GM13977 (cell line): ENCODE measurements around the gene JMJD8.

Experiments used
- DNase-seq: peaks from one replicate; pipeline ENCODE4 v3.0.0; 2012; ENCODE audit warnings: low spot score
- in situ Hi-C: fragments of 300-500 bp; cut with MboI; formaldehyde crosslinking; loops from one replicate; pipeline ENCODE4 v1.12.0; 2022; ENCODE audit warnings: low sequenced_read_pairs, low pct_unique_long_range_greater_than_20kb, mixed read lengths, inconsistent platforms; ENCODE audit not compliant: unreplicated experiment
- TF ChIP-seq, protein P1 (sequence below): IDR thresholded peaks from 2 replicates; pipeline ENCODE4 v1.5.1; 2012; ENCODE audit warnings: mild to moderate bottlenecking, control low read depth; ENCODE audit not compliant: insufficient read depth; ENCODE audit errors: extremely low read depth, missing control alignments

Gene JMJD8

DNA sequence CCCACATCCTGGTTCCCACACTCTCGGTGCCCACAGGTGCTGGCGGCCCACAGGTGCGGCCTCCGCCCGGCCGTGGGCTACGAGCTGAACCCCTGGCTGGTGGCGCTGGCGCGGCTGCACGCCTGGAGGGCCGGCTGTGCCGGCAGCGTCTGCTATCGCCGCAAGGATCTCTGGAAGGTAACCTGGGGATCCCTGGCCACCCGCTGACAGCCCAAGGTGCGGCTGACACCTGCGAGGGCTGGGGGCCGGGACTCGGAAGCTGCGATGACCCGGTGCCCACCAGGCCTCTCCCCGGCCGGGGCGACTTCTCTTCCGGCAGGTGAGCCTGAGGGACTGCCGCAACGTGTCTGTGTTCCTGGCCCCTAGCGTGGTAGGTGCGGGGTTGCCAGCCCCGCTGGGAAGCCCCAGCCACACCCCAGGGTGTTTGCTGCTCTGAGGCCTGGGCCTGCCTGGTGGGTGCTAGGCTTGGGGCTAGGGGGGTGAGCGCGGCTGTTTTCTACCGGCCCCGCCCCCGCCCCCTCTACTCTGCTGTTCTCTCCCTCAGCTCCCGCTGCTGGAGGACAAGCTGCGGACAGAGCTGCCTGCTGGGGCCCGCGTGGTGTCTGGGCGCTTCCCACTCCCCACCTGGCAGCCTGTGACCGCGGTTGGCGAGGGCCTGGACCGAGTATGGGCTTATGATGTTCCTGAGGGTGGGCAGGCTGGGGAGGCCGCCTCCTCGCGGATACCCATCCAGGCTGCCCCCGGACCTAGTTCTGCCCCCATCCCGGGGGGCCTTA is 37.8 kb upstream of the JMJD8 start:
- TF ChIP-seq, protein P1, sequence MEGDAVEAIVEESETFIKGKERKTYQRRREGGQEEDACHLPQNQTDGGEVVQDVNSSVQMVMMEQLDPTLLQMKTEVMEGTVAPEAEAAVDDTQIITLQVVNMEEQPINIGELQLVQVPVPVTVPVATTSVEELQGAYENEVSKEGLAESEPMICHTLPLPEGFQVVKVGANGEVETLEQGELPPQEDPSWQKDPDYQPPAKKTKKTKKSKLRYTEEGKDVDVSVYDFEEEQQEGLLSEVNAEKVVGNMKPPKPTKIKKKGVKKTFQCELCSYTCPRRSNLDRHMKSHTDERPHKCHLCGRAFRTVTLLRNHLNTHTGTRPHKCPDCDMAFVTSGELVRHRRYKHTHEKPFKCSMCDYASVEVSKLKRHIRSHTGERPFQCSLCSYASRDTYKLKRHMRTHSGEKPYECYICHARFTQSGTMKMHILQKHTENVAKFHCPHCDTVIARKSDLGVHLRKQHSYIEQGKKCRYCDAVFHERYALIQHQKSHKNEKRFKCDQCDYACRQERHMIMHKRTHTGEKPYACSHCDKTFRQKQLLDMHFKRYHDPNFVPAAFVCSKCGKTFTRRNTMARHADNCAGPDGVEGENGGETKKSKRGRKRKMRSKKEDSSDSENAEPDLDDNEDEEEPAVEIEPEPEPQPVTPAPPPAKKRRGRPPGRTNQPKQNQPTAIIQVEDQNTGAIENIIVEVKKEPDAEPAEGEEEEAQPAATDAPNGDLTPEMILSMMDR: no peak
- DNase-seq: no peak
- in situ Hi-C loops: no loop called here

DNA sequence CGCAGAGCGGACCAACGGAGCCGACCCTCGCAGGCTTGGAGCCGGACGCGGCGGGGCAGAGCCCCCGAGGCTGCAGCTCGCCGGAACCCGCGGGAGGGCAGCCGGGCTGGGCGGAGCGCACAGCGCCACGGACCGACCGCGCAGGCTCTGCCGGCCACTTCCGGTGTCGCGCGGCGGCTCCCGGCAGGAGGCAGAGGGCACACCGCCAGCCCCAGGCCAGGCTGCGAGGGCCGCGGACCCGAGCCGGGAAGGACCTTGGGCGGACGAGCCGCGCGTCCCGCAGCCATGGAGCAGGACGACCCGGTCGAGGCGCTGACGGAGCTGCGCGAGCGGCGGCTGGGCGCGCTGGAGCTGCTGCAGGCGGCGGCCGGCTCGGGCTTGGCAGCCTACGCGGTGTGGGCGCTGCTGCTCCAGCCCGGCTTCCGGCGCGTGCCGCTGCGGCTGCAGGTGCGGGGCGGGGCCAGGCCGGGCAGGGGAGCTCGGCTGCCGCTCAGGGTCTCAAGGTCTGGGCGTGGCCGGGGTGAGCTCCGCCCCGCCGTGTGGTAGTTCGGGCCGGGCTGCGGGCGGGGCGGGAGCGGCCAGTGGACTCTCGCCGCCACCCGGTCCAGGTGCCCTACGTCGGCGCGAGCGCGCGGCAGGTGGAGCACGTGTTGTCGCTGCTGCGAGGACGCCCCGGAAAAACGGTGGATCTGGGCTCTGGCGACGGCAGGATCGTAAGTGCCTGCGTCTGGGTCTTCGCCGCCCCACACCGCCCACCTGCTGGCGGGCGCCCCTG is 37.0 kb upstream of the JMJD8 start, which contains the start of gene ANTKMT:
ANTKMT (plus strand) TSS at position 157 of the 775 bp plus-strand sequence; CDS start at position 286, 129 bp downstream.
- TF ChIP-seq, protein P1: peak; percentile 4
- in situ Hi-C loops: no loop called here
- peak; percentile 98 for DNase-seq

DNA sequence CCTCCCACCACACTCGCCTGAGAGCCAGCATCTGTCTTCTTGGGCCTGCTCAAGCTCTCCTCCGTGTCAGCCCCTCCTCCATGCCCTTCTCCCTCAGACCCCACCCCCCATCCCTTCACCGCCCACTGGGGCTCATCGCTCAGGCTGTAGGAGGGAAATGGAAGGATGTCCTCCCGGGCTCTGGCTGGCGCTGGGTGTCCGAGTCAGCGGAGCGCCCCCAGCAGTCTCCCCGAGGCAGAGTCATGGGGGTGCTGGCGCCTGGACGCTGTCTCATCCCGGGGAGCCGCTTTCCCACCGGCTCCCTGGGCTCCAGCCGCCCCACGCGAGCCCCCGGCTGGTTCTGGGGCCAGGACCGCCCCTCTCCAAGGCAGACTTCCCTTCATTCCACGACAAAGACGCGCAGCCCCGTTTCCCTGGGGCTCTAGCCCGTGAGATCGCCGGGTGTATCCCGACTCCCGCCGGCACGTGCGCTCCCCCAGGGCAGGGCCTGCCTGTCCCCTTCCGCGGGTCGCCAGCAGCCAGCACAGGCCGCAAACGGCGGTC is 36.4 kb upstream of the JMJD8 start:
- TF ChIP-seq, protein P1: peak; percentile 43
- DNase-seq: peak; percentile 82
- in situ Hi-C loops: no loop called here

DNA sequence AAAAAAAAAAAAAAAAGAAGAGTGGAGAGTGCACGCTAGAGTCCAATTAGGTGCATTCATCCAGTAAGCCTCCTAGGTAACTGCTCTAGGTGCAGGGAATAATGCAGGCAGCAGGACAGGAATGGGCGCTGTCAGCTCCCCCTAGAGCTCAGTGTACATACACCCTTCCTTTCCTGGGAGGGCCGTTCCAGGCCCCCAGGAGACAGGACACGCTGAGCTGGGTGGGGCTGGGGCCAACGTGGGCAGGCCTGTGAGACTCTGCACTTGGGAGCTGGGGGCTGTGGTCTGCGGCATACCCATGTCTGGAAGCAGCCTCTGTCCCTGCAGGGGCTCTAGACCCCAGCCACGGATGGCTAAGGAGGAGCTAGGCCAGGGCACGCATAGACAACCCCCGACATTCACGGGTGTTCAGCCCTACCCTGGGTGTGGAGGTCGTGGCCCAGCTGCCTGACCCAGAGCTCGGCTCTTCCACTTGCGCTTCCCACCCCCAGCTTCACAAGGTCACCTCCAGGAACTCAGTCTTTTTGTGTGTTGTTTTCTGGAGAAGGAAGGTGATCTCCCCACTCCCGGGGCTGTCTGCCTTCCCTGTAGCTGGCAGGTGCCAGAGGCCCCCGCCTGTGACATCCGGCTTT is 35.8 kb upstream of the JMJD8 start:
- TF ChIP-seq, protein P1: peak; percentile 28
- in situ Hi-C loops: no loop called here
- DNase-seq: no peak

DNA sequence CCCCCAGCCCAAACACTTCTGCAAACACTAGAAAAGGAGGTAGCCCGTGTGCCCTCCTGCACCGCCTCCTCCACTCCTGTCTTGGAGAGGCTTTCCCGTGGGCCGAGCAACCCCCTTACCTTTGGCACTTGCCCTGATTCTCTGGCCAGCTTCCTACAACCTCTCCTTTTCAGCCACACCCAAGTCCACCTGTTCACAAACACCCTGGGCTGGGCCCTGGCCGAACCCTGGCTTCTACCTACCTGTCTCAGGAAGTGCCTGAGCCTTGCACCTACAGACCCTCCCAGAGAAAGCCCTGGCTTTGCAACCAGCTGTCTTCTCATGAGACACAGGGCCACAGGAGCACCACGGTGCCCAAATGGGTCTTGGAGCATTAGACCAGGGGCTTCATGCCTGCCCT is 34.8 kb upstream of the JMJD8 start:
- in situ Hi-C loops: no loop called here
- DNase-seq: no peak
- TF ChIP-seq, protein P1: no peak

DNA sequence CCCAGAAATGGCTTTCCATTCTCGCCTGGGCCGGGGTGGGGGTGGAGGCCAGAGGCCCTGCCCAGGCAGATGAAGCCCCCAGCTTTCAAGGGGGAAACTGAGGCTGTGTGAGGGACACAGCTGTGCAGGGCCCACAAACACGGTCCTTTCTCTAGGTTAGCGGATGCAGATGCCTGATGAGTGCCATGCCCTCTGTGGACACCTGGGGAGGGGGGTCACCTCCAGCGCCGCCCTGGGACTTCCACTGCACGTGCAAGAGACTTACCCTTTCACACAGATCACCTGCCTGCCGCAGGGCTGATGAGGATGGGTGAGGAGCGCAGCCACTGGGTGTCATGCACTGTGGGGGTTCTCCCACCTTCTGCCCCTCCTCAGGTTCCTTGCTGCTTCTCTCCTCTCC is 34.3 kb upstream of the JMJD8 start:
- no peak for DNase-seq
- TF ChIP-seq, protein P1: no peak
- in situ Hi-C loops: no loop called here
